Activated naive CD4-positive, alpha-beta T cell treated with Interleukin-2 at 50 U/mL for 16 hours (primary cell): ENCODE results near the gene NFATC3.
"Not testable (repeated sequence)": the region's sequence is repeated elsewhere in the genome, so short reads cannot be mapped to it uniquely, and the experiment has no call there.

Source experiments
- DNase-seq: peaks from one replicate; pipeline ENCODE4 v3.0.0-alpha.2; 2020

NFATC3 gene

GRCh38 chr16:68120496-68120895 is 35.3 kb downstream of the NFATC3 start:
- DNase-seq = not testable (repeated sequence)

- no peak for DNase-seq
These were observed 41.2 kb downstream of the NFATC3 start for GRCh38 chr16:68126395-68126794.

- no peak for DNase-seq
These were observed 43.6 kb downstream of the NFATC3 start for GRCh38 chr16:68128577-68129305.

GRCh38 chr16:68130520-68130919 is 45.4 kb downstream of the NFATC3 start:
- DNase-seq = no peak

GRCh38 chr16:68131813-68132706 is 46.9 kb downstream of the NFATC3 start:
- no peak for DNase-seq

- not testable (repeated sequence) for DNase-seq
These were observed 47.8 kb downstream of the NFATC3 start for GRCh38 chr16:68133000-68133399.

GRCh38 chr16:68134644-68135043 is 49.5 kb downstream of the NFATC3 start:
- DNase-seq = no peak

GRCh38 chr16:68136515-68136914 is 51.3 kb downstream of the NFATC3 start:
- DNase-seq = no peak

- no peak for DNase-seq
These were observed 58.8 kb downstream of the NFATC3 start for GRCh38 chr16:68144008-68144407.

GRCh38 chr16:68146585-68146984 is 61.4 kb downstream of the NFATC3 start:
- no peak for DNase-seq

- DNase-seq = no peak
These were observed 62.3 kb downstream of the NFATC3 start for GRCh38 chr16:68147444-68147843.

- no peak for DNase-seq
These were observed 64.4 kb downstream of the NFATC3 start for GRCh38 chr16:68149596-68149995.

GRCh38 chr16:68155425-68155824 is 70.3 kb downstream of the NFATC3 start:
- no peak for DNase-seq

GRCh38 chr16:68162413-68162812 is 77.2 kb downstream of the NFATC3 start:
- no peak for DNase-seq

- not testable (repeated sequence) for DNase-seq
These were observed 78.1 kb downstream of the NFATC3 start for GRCh38 chr16:68163275-68163674.

GRCh38 chr16:68166264-68166663 is 81.1 kb downstream of the NFATC3 start:
- DNase-seq = no peak

- DNase-seq = no peak
These were observed 94.1 kb downstream of the NFATC3 start for GRCh38 chr16:68179196-68179795.

GRCh38 chr16:68179855-68180254 is 94.7 kb downstream of the NFATC3 start:
- DNase-seq = no peak

- no peak for DNase-seq
These were observed 97.9 kb downstream of the NFATC3 start for GRCh38 chr16:68183046-68183445.

GRCh38 chr16:68186877-68187276 is 101.7 kb downstream of the NFATC3 start:
- DNase-seq = no peak

GRCh38 chr16:68187505-68187904 is 102.3 kb downstream of the NFATC3 start:
- no peak for DNase-seq

- DNase-seq = no peak
These were observed 103.0 kb downstream of the NFATC3 start for GRCh38 chr16:68188170-68188569.

GRCh38 chr16:68190081-68190480 is 104.9 kb downstream of the NFATC3 start:
- DNase-seq = no peak
